ENCODE results near the gene BCO2.
"Not testable (repeated sequence)": the region's sequence is repeated elsewhere in the genome, so short reads cannot be mapped to it uniquely, and the experiment has no call there.

The BCO2 gene

DNA sequence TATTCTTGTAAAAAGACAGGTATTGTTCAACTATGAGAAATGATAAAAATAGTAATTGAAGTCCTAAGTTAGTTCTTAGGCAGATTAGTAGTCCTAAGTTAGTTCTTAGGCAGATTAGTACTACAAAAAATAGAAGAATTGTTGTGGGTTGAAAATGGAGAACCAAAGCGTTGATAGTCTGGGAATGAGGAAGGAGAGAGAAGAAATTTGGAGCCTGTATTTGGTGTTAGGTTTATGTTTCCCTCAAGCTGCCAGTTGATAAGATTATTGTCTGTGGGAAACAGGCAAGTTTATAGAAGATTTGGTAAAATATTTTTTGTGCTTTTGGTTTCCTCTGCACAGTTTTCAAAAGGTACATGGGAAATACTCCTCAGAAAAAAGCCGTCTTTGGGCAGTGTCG is 3.6 kb downstream of the BCO2 start:
- TF ChIP-seq ZNF274 (IDR thresholded peaks at IDR 0.05; ENCODE audit: low read depth, low read length): no peak
- no peak overlapping the region for H3K4me3 ChIP-seq (ENCODE audit: low read length)

DNA sequence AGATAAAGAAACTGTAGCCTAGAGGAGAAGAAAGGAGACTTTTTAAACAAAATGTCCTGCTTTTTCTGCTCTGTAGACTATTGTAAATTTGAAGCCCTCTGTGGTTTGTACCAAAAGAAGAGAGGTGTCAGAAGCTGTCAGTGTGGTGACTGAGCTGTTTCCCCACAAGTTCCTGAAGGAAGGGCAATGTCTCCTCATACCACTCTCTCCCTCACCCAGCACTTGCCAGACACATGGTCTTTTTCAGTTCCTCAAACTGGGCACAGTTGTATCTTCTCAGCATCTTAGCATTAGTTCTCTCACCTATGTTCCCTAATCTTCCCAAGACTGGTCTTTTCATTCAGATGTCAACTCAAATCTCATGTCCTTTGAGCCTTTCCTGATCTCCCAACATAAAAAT is 4.3 kb downstream of the BCO2 start:
- no peak overlapping the region for H3K4me3 ChIP-seq (ENCODE audit: low read length)
- no peak for TF ChIP-seq ZNF274 (IDR thresholded peaks at IDR 0.05; ENCODE audit: low read depth, low read length)

GRCh38 chr11:112182867-112183266 is 7.6 kb downstream of the BCO2 start:
- no peak overlapping the region for H3K4me3 ChIP-seq (ENCODE audit: low read length)
- no peak for TF ChIP-seq ZNF274 (IDR thresholded peaks at IDR 0.05; ENCODE audit: low read depth, low read length)

DNA sequence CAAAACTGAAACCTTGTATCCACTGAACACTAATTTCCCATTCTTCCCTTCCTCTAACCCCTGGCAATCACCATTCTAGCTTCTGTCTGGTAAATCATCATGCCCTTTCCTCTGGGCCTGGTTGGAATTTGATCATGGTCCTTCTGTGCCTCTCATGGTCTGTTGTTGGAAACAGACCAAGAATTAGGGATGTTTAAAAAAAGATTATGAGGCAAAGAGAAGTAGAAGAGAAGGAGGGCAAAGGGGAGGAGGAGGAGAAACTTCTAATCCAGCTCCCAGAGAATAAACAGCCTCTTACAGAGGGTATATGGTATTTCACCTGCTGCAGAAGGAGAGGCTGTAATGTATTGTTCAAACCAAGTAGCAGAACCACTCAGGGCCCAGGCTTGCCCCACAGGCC is 10.6 kb downstream of the BCO2 start:
- no peak overlapping the region for H3K4me3 ChIP-seq (ENCODE audit: low read length)
- no peak for TF ChIP-seq ZNF274 (IDR thresholded peaks at IDR 0.05; ENCODE audit: low read depth, low read length)

DNA sequence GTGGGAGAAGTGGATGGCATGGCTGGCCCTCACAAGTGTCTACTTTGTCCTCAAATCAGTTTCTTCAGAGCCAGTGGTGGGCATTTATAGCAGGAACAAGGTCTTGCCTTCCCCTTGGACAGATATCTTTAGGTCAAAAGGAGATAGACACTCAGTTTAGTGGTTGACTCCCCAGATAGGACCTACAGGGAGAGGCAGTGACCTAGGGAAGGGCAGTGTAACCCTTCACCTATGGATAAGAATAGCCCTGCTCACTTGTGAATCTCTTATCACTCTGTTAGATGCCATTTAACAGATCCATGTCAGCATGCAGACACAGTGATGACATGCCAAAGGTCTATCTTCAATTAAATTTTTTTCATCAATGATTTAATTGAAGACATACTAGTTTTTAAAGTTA is 11.0 kb downstream of the BCO2 start:
- no peak for TF ChIP-seq ZNF274 (IDR thresholded peaks at IDR 0.05; ENCODE audit: low read depth, low read length)

GRCh38 chr11:112195113-112195512 is 19.8 kb downstream of the BCO2 start:
- H3K4me3 ChIP-seq (ENCODE audit: low read length): not testable (repeated sequence)

More for the DNA sequence above, 11.0 kb downstream of the BCO2 start:
- no peak overlapping the region for H3K4me3 ChIP-seq (ENCODE audit: low read length)

DNA sequence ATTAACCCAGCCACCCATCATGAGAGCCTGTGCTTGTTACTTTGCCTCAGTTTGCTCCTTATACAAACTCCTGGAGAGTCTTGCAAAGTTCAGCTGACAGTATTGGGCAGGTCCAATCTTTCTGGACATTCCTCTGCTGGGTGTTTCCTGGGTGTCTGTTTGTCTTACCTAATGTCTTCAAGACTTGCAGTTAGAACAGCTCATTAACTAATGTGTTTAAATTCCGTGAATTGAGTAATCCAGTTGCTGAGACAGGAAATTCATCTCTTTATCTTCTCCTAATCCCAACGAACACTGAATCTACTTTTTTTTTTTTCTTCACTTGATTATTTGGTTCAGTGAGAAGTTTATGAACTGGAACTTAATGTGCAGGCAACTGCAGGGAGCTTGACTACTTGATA is 20.6 kb downstream of the BCO2 start:
- no peak overlapping the region for H3K4me3 ChIP-seq (ENCODE audit: low read length)
- no peak for TF ChIP-seq ZNF274 (IDR thresholded peaks at IDR 0.05; ENCODE audit: low read depth, low read length)

- no peak overlapping the region for H3K4me3 ChIP-seq (ENCODE audit: low read length)
- no peak for TF ChIP-seq ZNF274 (IDR thresholded peaks at IDR 0.05; ENCODE audit: low read depth, low read length)
These were observed 21.3 kb downstream of the BCO2 start for GRCh38 chr11:112196519-112197087.

DNA sequence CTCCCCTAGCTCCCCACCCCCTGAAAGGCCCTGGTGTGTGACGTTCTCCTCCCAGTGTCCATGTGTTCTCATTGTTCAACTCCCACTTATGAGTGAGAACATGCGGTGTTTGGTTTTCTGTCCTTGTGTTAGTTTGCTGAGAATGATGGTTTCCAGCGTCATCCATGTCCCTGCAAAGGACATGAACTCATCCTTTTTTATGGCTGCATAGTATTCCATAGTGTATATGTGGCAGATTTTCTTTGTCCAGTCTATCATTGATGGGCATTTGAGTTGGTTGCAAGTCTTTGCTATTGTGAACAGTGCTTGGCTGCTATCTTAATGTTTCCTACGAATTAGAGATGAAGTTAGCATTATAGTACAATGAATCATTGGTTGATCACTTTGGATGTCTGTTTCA is 23.8 kb downstream of the BCO2 start:
- not testable (repeated sequence) for H3K4me3 ChIP-seq (ENCODE audit: low read length)

DNA sequence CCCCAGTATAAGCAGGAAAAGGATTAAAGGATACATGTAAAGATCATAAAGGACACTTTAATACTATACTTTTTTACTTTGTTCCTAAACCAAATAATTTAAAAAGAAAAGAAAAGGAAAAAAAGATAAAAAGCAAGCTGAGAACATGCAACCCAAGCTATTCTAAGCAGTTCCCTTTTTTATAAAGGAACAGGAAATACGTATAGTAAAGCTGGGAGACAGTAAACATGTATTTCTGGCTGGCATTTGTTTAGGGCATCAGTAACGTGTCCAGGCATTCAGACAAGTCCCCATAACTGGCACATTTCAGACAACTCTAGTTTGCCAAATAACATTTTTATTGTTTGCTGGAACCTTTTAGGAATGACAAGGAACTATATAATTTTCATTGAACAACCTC is 24.9 kb downstream of the BCO2 start:
- TF ChIP-seq ZNF274 (IDR thresholded peaks at IDR 0.05; ENCODE audit: low read depth, low read length): no peak
- H3K4me3 ChIP-seq (ENCODE audit: low read length): no peak overlapping the region

- no peak overlapping the region for H3K4me3 ChIP-seq (ENCODE audit: low read length)
- TF ChIP-seq ZNF274 (IDR thresholded peaks at IDR 0.05; ENCODE audit: low read depth, low read length): no peak
These were observed 30.8 kb downstream of the BCO2 start for GRCh38 chr11:112206071-112206470.

GRCh38 chr11:112210890-112211289 is 35.6 kb downstream of the BCO2 start:
- H3K4me3 ChIP-seq (ENCODE audit: low read length): no peak overlapping the region
- TF ChIP-seq ZNF274 (IDR thresholded peaks at IDR 0.05; ENCODE audit: low read depth, low read length): no peak

- no peak overlapping the region for H3K4me3 ChIP-seq (ENCODE audit: low read length)
- no peak for TF ChIP-seq ZNF274 (IDR thresholded peaks at IDR 0.05; ENCODE audit: low read depth, low read length)
These were observed 36.2 kb downstream of the BCO2 start for GRCh38 chr11:112211536-112211935.

- no peak for TF ChIP-seq ZNF274 (IDR thresholded peaks at IDR 0.05; ENCODE audit: low read depth, low read length)
These were observed 37.0 kb downstream of the BCO2 start for GRCh38 chr11:112212290-112212689.

GRCh38 chr11:112212710-112213109 is 37.4 kb downstream of the BCO2 start:
- no peak overlapping the region for H3K4me3 ChIP-seq (ENCODE audit: low read length)
- TF ChIP-seq ZNF274 (IDR thresholded peaks at IDR 0.05; ENCODE audit: low read depth, low read length): no peak

More at GRCh38 chr11:112212290-112212689, 37.0 kb downstream of the BCO2 start:
- no peak overlapping the region for H3K4me3 ChIP-seq (ENCODE audit: low read length)

DNA sequence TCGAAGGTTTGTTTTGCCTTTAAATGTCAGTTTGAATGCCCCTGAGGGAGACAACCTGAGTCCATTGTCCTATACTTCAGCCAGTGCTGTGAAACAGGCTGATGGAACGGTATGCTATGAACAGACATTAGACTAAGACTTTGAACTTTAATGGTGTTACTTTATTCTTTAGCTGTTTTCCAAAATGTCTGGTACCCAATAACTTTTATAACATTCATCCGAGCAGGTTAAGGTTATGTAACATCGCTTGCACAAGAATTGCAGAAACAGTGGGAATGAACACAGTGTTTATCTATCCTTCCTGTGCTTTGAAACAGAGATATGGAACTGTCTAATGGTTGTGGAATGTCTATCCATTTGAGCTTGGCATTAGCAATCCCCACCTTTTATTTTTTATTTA is 38.4 kb downstream of the BCO2 start:
- no peak overlapping the region for H3K4me3 ChIP-seq (ENCODE audit: low read length)
- no peak for TF ChIP-seq ZNF274 (IDR thresholded peaks at IDR 0.05; ENCODE audit: low read depth, low read length)
